Amniotic epithelial cell (primary cell): ENCODE measurements around the gene INTS6.

ENCODE experiments used
- DNase-seq: peaks from one replicate; pipeline ENCODE4 v3.0.0-alpha.2; 2010; ENCODE audit warnings: low read depth

INTS6 gene

DNA sequence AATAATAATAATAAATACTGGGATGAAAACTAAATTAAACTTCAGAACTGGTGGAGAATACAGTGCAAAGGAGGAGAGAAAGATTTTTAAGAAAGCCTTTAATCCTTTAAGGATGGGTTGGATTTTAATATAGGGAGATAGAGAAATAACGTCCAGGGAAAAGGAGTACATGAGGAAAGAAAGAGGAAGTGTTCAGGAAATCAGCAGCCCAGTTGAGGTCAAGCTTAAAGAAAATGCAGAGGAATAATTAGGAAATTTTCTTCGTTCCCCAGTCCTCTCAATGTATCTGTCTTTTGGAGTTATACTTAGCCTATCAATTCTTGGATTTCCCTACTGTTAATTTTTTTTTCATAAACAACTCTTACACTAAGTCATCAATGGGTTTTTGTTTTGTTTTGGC, 47.7 kb downstream of the INTS6 start:
- DNase-seq = no peak

GRCh38 chr13:51397262-51397941, 55.4 kb downstream of the INTS6 start:
- peak; percentile 91 for DNase-seq

DNA sequence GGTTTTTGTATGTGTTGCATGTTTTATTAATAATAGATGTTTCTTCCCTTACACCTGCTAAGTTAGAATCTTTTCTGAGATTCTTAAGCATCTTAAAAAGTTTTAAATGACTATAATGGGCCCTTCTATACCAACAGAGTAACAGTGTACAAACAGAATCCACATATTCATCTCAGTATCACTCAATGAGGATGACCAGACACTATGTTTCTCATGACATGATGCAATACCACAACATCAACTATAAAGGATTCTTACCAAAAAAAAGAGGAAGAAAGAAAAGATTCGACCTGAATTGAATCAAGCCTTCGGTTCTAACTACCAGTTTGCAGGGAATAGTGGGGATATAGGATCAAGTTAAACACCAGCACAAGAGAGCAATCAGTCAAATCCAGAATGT, 56.5 kb downstream of the INTS6 start:
- peak; percentile 59 for DNase-seq

GRCh38 chr13:51394724-51395123, 58.1 kb downstream of the INTS6 start:
- no peak for DNase-seq

- DNase-seq = no peak
Measured at GRCh38 chr13:51385114-51385513, 67.7 kb downstream of the INTS6 start.

DNA sequence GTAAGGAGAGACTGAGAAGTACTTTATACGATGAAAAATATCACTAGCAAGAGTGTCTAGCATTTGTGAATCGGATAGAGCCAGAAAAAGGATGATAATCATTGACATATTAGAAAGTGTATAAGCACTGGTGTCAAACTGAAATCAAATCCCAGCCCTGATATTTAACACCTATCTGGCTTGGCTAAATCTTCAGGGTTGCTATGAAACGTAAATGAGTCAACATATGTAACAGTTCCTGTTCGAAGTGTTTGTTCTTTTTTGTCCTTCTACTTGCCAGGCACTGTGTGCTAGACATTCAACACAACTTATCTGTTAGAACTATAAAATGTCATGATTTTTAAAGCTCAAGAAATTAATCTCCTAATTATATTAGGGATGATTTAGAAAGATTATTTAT, 72.6 kb downstream of the INTS6 start:
- DNase-seq = peak; percentile 12

DNA sequence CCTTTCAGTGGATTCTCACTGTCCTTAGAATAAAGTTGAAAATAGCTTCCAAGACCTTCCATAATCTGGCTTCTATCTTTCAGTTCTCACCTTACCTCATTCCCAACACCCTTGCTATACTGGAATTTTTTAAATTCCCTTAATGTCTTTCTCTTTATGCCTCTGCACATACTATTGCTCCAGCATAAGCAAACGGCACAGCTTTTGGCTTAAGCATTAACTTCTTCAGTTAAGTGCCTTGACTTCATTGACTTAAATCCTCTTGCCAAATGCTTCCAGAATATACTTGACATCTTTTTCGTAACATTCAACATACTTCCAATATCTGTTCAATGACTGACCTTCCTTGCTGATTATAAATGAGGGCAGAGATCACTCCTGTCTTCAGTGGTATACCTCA, 79.4 kb downstream of the INTS6 start:
- no peak for DNase-seq

DNA sequence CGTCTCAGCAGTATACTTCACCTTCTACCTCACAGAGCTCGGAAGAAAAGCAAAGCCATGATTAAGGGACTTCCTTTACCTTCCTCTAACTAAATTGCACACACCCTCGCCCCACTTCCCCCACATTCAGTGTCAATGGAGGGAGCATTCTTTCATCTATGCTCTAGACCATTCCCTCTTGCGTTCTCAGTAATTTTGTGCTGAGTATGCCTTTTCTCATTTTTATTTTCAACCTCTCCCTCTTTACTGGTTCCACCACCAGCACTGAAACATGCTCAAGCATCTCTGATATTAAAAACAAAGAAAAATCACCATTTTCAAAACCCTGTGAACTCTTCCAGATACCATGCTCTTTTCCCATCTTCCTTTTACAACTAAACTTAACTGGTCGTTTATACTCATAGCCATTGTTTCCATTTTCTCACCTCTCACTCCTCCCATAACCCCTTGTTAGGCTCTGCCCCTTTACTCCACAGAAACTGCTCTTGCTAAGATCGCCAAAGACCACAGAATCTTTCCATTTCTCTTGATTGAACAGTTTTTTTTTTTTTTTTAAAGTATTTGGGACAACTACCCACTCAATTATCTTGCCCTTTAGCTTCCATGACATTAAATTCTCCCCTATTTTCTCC, 81.0 kb downstream of the INTS6 start:
- DNase-seq = no peak

DNA sequence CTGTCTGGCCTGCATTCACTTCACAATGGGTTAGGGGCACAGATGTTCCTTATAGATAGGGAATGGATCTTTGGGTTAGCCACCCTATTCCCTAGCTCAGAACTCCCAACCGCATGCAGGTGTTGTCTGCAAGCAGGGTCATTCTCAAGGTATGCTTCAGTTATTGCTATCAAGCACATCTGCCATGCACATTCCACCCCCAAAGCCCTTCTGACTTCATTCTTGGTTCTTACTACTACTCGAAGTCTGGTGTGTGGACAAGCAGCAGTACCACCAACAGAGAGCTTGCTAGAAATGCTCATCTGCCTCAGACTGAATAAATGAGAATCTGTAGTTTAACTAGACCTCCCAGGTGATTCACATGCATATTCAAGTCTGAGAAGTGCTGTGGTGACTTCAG, 82.0 kb downstream of the INTS6 start:
- DNase-seq = no peak

DNA sequence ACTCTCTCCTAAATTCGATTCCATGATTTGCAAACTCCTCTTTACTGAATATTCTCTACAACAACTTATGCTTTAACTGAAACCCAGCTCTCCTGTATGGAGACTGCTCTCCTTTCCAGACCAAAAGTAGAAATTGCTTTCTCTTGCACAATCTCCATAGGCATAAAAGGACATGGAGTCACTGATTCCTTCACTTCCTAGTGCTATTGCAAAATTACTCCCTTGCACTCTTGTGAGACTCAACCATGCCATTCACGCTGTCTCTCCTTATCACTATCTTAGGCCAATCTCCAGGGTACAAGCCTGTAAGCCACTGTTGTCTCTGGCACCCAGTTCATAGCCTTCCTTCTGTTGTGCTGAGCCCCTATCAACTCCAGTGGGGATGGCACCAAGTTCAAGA, 82.7 kb downstream of the INTS6 start:
- peak; percentile 91 for DNase-seq

- peak; percentile 71 for DNase-seq
Measured at GRCh38 chr13:51364404-51365008, 88.3 kb downstream of the INTS6 start.

- no peak for DNase-seq
Measured at GRCh38 chr13:51363625-51364024, 89.2 kb downstream of the INTS6 start.

DNA sequence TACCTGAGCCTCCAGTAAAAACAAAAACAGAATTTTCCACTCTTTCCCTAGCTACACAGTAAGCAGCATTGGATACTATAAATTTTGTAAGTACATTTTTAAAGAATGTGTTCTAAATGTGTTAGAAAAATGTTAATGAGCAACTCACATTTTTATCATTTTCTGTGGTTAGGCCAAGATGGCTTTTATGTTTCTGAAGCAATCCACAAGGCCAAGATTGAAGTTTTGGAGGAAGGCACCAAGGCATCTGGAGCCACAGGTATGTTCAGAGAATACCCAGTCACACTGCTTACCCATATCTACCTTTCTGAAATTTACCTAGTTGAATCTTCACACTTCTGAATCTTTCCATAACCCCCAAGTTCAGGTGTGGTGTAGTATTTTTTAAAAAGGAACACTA, 91.7 kb downstream of the INTS6 start:
- DNase-seq = peak; percentile 51

DNA sequence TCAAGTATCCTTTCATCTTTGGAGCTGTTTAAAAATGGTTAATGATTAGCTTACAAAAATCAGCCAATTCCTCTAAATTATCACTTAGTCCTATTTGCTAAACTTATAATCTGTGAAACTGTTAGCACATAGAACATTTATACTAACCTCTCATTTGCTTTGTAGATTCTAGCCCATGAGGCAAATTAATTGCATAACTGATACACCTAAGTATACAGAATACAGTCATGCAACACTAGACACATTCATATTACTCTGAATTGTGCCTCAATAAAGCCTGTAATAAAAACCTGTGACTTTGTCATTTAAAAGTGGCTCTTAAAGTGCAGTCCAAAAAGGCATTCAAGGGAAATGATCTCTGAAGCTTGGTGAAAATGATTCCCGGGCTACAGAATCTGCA, 92.3 kb downstream of the INTS6 start:
- DNase-seq = no peak

DNA sequence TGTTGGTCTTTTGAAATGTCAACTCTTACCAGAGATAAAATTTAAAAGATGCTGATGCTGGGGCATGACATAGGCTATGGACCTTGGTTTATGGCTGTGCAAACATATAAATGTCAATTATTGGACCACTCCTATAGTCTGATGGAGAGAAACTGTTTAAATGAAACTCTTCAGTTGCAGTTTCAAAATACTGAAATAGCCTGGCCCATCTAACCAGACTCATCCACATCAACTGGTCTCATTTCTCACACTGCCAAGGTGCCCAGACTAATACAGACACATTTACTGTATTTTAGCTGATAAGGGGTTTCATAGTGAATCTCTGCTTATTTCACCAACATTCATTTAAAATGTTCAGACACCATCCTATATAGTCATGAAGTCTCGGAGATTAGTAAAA, 93.5 kb downstream of the INTS6 start:
- no peak for DNase-seq

GRCh38 chr13:51357928-51358595, 94.8 kb downstream of the INTS6 start:
- DNase-seq = no peak

DNA sequence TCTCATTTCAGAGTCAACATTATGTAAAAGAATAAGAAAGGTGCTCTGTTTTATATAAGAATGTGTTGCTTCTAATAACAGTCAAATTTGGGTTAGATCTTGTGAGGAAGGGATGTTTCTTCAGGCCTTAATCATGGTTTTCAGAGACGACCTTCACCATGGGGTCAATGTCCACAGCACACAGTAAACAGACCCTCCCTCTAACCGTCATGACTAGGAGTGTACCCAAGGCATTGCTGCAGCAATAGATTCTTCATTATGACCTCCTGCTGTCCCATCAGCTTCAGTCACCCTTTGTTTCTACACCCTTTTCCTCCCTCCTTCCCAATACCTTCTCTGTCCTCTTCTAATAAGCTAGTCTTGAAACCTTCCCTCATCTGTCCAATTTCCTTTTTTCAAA, 97.6 kb downstream of the INTS6 start:
- no peak for DNase-seq

GRCh38 chr13:51349016-51349415, 103.8 kb downstream of the INTS6 start:
- DNase-seq = no peak

- DNase-seq = no peak
Measured at GRCh38 chr13:51348069-51348967, 104.5 kb downstream of the INTS6 start.

DNA sequence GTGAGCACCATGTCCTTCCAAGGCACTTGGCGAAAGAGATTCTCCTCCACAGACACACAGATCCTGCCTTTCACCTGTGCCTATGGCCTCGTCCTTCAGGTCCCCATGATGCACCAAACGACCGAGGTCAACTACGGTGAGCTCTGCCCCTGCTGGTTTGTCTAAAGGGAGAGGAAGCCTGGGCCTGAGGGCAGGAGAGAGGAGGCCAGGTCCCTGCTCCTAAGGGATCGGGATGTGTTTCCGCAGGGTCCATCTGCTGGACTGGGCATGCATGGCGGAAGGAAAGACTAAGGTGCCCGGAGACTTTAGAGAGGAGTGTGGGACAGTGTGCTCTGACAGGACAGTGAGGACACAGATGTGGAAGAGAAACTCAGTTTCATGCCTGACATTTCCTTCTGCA, 105.7 kb downstream of the INTS6 start:
- DNase-seq = no peak

GRCh38 chr13:51346397-51346796, 106.4 kb downstream of the INTS6 start:
- no peak for DNase-seq

DNA sequence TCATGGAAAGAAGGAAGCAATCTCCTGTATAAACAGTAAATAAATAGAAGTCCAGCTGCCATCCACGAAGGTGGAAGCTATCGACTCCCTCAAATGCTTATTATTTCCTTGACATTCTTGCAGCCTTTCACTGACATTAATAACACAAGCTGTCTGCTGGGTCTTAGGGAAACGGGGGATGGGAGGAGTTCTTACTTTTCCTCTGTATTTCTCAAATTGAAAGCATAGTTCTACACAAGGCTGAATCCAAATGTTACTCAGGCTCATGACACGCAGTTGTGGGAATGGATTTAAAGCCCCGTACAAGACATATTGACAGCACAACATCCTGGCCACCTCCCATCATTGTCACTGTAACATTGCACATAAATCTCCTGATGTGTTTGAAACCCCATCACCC, 109.4 kb downstream of the INTS6 start:
- peak; percentile 19 for DNase-seq
